ENCODE data around the gene SNTG2.

- TF ChIP-seq CTCF (IDR thresholded peaks at IDR 0.05; ENCODE audit: low read depth, low read length, missing input control) = no peak
- no peak for TF ChIP-seq ZBTB33 (IDR thresholded peaks at IDR 0.05)
- no peak for TF ChIP-seq FOXA2 (IDR thresholded peaks at IDR 0.05)
- TF ChIP-seq RAD21 (IDR thresholded peaks at IDR 0.05) = no peak
- TF ChIP-seq REST (IDR thresholded peaks at IDR 0.05) = no peak
- TF ChIP-seq ATF3 (IDR thresholded peaks at IDR 0.05) = no peak
- no peak for TF ChIP-seq TAF1 (conservative IDR thresholded peaks at IDR 0.05)
- TF ChIP-seq JUND (IDR thresholded peaks at IDR 0.05) = no peak
- no peak for TF ChIP-seq MAX (IDR thresholded peaks at IDR 0.05)
- TF ChIP-seq GABPA (IDR thresholded peaks at IDR 0.05 in 1 of 2, conservative IDR thresholded peaks at IDR 0.05 in 1 of 2) = no peak
Observed at GRCh38 chr2:1047485-1047884, 96.8 kb downstream of the SNTG2 start.
